ENCODE data around the gene HCN3. TPM values are rescaled to one million over a fixed set of nuclear protein-coding genes. Genes with fewer than 3 reads are reported as not detected.

HCN3 gene
- total and polyA plus RNA-seq, 2 donors (not counting 3 experiments of a cell fraction or from before 2014, with no cell fraction given): 3.3 to 4.1 TPM

DNA sequence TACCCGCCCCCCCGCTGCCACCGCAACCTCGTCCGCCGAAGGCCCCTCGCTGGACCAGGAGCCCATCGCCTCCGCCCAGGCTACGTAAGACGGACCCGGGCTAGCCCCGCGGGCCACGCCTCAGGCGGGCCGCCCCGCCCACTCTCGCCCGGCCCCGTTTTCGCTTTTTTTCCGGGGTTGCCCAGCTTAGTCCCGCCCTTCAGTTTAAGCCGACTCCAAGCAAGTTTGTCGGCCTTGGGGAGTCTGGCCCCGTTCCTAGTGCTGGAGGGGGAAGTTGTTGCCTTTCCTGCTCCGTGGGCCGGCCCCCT lies 46.4 kb downstream of the HCN3 start:
- ChIA-PET CTCF (interaction anchor here (0.5 to 7.2 kb wide), 15 partner anchors 11 to 181 kb away, joined by 3 to 115 read pairs (median 6); partner anchors contain the start of genes CLK2, FDPS, KRTCAP2 and THBS3), POLR2A (interaction anchor here (0.6 to 2.6 kb wide), 4 partner anchors 15 to 240 kb away, joined by 4 to 12 read pairs (median 4); partner anchors contain the start of genes ASH1L, CLK2 and FDPS)
- intact Hi-C loops (cut with micrococcal nuclease): loop anchor here (1.0 to 5.0 kb wide), 9 partner anchors 14 to 324 kb away; partner anchors contain the start of genes ASH1L, CLK2, HCN3 and MTX1
- FAIRE-seq: no peak
- peak; percentile 39 for TF ChIP-seq POLR2A (IDR thresholded peaks at IDR 0.05; ENCODE audit: low read depth, low read length)
- TF ChIP-seq, protein P1, sequence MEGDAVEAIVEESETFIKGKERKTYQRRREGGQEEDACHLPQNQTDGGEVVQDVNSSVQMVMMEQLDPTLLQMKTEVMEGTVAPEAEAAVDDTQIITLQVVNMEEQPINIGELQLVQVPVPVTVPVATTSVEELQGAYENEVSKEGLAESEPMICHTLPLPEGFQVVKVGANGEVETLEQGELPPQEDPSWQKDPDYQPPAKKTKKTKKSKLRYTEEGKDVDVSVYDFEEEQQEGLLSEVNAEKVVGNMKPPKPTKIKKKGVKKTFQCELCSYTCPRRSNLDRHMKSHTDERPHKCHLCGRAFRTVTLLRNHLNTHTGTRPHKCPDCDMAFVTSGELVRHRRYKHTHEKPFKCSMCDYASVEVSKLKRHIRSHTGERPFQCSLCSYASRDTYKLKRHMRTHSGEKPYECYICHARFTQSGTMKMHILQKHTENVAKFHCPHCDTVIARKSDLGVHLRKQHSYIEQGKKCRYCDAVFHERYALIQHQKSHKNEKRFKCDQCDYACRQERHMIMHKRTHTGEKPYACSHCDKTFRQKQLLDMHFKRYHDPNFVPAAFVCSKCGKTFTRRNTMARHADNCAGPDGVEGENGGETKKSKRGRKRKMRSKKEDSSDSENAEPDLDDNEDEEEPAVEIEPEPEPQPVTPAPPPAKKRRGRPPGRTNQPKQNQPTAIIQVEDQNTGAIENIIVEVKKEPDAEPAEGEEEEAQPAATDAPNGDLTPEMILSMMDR (IDR thresholded peaks at IDR 0.05; ENCODE audit: extremely low read depth in 1 of 2, insufficient read depth in 1 of 2, low read depth in 1 of 2, low read length in 2 of 2): no peak
- no peak for TF ChIP-seq EZH2 (IDR thresholded peaks at IDR 0.05; ENCODE audit: borderline replicate concordance, low read depth, low read length, severe bottlenecking)
- no peak for TF ChIP-seq POLR2AphosphoS5 (IDR thresholded peaks at IDR 0.05; ENCODE audit: insufficient read depth, low read depth, low read length)
- TF ChIP-seq MYC (IDR thresholded peaks at IDR 0.05; ENCODE audit: low read depth, low read length): no peak
- no peak for TF ChIP-seq FOS (IDR thresholded peaks at IDR 0.05; ENCODE audit: borderline replicate concordance, insufficient read depth, low read length)
- H3K9ac ChIP-seq (replicated peaks; ENCODE audit: extremely low read depth, insufficient read depth, low read length): peak overlapping the region; percentile 10
- H2AFZ ChIP-seq (ENCODE audit: low read depth, low read length): peak overlapping the region; percentile 22
- no peaks in the 10 kb centered on the region for H3K9me1 ChIP-seq (replicated peaks; ENCODE audit: control insufficient read depth, extremely low read depth, insufficient read depth, low read length)
- BruUV-seq (replicated peaks): no TSS peak
- DNase-seq (ENCODE audit: low read depth, low spot score): peak; percentile 94
- no peaks in the 10 kb centered on the region for H3K27me3 ChIP-seq (ENCODE audit: control insufficient read depth in 2 of 2, insufficient read depth in 2 of 2, low read length in 2 of 2)
- H3K4me1 ChIP-seq (ENCODE audit: control insufficient read depth, extremely low read depth, insufficient read depth, low read length): peaks cover 41% of the 10 kb centered on the region
- dilution Hi-C loops (cut with MboI; ENCODE audit: extremely low pct_ligation_motif_present, low sequenced_read_pairs): no loop called here
- peaks cover 9 to 19% of the 10 kb centered on the region in 2 experiments for H3K36me3 ChIP-seq (ENCODE audit: control insufficient read depth in 2 of 2, extremely low read depth in 1 of 2, insufficient read depth in 2 of 2, low read length in 2 of 2)
- no peaks in the 10 kb centered on the region for H3K9me3 ChIP-seq (replicated peaks; ENCODE audit: control insufficient read depth, insufficient read depth, low read length)
- peak overlapping the region; percentile 88 for H3K4me2 ChIP-seq (ENCODE audit: insufficient read depth, low read length)
- no peaks in the 10 kb centered on the region for H3K79me2 ChIP-seq (ENCODE audit: control insufficient read depth, insufficient read depth, low read length)
- peak overlapping the region; percentile 40 for H3K27ac ChIP-seq (ENCODE audit: insufficient read depth, low read depth, low read length)
- H3K4me3 ChIP-seq (replicated peaks in 1 of 3; ENCODE audit: insufficient read depth in 1 of 3, low read depth in 1 of 3, low read length in 3 of 3): peak overlapping the region; percentile 61 to 76 (median 70)
- H4K20me1 ChIP-seq (replicated peaks; ENCODE audit: control insufficient read depth, extremely low read depth, insufficient read depth, low read length): no peaks in the 10 kb centered on the region
